GM18868 (cell line): ENCODE data around the gene PPP4R4.

ENCODE experiments used
- ATAC-seq: cut with Tn5 transposase; IDR thresholded peaks from one replicate; pipeline ENCODE4 v1.9.1; 2021; ENCODE audit warnings: mild to moderate bottlenecking, moderate library complexity; ENCODE audit not compliant: unreplicated experiment

PPP4R4 gene, protein sequence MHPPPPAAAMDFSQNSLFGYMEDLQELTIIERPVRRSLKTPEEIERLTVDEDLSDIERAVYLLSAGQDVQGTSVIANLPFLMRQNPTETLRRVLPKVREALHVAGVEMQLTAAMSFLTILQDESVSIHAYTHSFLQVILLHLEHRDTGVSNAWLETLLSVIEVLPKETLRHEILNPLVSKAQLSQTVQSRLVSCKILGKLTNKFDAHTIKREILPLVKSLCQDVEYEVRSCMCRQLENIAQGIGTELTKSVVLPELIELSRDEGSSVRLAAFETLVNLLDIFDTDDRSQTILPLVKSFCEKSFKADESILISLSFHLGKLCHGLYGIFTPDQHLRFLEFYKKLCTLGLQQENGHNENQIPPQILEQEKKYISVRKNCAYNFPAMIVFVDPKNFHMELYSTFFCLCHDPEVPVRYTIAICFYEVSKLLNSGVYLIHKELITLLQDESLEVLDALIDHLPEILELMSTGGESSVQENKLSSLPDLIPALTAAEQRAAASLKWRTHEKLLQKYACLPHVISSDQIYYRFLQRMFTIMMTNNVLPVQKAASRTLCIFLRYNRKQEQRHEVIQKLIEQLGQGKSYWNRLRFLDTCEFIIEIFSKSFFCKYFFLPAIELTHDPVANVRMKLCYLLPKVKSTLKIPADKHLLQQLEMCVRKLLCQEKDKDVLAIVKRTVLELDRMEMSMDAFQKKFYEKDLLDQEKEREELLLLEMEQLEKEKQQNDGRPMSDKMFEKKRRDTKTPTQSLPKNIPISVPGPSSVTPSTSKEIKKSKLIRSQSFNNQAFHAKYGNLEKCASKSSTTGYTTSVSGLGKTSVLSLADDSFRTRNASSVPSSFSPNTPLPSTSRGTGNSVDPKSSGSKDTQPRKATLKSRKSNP

DNA sequence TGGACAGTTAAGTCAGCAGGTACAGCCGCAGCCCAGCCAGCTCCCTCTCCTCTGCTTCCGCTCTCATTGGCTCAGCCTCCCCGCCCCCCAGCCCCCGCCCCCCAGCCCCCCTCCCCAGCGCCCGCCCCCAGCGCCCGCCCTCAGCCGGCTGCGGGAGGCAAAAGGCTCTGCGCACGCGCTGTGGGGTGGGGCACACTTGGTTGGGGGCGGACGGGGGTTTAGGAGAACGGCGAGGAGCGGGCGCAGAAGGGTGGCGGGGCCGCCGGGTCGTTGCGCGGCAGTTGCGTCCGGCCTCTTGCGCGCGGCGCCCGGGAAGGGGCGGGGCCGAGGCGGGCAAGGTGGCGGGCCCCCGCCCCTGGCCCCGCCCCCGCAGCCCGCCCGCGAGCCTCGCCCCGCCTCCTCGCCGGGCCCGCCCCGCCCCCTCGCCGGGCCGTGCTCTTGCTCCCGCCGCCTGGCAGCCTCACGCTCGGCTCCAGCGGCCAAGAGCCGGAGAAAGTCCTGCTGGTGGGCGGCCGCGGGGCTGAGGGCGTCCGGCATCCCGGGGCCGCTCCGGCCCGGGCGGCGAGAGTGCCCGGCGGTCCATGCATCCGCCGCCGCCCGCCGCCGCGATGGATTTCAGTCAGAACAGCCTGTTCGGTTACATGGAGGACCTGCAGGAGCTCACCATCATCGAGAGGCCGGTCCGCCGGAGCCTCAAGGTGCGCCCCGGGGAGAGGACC lies at the start of gene PPP4R4:
Gene PPP4R4, plus strand, starts transcription at position 438 of the 719 bp plus-strand sequence. Its CDS starts 144 bp downstream, at position 582.
- peak; percentile 73 for ATAC-seq

DNA sequence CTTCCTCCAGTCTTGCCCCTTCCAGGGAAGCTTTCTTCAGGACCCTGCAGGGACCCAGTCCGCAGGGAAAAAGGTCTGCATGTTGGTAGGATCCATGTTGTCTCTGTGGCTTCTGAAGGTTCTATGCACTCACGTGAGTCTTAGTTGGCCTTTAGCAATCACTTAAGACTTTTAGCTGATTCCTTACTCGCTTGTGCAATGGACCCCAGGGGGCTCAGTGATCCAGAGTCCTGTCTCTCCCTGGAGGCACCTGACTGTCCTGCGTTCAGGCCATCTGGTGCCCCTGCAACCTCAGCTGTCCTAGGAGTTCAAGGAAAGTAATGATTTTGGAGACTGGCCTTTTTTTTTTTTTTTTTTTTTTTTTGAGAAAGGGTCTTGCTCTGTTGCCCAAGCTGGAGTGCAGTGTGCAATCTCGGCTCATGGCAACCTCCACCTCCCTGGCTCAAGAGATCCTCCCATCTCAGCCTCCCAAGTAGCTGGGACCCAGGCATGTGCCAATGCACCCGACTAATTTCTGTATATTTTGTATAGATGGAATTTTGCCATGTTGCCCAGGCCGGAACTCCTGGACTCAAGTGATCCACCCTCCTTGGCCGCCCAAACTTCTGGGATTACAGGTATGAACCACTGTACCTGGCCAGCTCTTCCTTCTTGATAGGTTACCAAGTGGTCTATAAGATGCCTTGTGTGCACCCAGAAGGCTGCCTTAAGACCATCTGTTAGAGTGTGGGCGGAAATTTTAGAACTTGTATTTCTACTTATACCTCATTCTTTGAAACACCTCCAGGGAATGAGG lies 49.3 kb upstream of the PPP4R4 start:
- ATAC-seq: no peak

DNA sequence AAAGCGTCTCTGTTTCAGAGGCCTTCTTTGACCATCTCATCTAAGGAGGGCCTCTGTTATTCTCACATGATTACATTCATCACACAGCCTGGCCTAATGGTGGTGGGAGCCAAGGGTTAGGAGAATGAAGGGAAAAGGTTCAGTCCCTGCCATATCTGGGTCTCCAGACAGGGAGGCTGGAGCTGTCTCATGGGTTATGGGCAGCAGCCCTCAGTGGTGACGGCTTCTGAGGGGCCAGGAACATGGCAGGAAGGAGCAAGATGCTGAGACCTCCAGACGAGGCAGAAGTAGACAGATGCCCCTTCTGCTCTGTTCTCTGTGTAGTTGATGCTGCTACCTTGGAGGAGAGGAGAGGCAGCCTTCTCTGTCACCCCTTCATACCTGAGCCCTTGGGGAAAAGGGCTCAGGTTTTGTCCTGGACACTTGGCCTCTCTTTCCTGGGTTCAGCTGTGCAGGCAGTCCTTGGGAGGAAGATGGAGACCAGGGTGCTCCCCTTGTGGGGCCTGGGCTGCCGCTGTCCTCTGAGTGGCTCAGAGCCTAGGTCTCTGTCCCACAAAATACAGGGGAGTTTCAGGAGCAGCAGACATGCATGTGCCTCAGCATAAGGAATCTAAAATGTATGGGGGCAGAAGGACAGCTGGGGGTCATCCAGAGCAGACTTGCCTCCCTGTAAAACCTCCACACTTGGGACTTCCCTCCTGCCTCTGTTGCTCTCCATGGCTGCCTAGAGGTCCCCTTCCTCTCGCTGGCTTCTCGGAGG lies 48.3 kb upstream of the PPP4R4 start:
- ATAC-seq: no peak

DNA sequence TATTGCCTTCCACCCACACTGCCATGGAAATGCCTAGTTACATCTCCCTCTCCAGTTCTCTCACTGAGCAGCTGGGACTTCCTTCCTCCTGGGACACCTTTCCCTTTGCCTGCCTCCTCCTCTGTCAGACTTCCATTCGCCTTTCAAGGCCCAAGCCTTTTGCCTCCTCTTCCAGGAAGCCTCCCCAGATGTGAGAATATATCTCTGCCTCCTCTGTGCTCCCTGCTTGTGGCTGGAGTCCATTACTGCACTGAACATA lies 47.8 kb upstream of the PPP4R4 start:
- ATAC-seq: no peak

DNA sequence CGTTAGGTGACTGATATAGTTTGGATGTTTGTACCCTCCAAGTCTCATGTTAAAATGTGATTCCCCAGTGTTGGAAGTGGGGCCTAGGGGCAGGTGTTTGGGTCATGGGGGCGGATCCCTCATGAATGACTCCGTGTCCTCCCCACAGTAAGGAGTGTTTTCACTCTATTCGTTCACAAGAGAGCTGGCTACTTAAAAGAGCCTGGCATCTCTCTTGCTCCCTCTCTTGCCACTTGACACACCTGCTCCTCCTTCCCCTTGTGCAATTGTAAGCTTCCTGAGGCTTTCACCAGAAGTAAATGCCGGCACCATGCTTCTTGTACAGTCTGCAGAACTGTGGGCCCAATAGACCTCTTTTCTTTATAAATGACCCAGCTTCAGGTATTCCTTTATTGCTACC lies 47.3 kb upstream of the PPP4R4 start:
- no peak for ATAC-seq

DNA sequence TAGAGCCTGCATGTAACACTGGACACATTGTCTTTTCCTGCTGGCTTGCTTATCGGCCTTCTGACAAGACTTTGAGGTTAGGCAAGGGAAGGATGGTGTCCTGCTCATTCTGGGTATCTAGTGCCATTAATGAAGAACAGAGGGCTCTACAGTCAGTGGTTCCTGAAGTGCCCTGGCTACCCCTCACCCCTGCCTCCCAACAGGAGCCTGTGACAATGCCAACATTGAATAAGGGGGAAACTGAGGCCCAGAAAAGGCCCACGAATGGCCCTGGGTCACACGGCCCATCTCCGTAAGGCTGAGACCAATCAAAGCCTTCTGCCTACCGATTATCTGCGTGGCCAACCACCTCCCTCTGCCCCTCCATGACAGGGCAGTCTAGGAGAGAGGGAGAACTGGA lies 46.8 kb upstream of the PPP4R4 start:
- no peak for ATAC-seq

DNA sequence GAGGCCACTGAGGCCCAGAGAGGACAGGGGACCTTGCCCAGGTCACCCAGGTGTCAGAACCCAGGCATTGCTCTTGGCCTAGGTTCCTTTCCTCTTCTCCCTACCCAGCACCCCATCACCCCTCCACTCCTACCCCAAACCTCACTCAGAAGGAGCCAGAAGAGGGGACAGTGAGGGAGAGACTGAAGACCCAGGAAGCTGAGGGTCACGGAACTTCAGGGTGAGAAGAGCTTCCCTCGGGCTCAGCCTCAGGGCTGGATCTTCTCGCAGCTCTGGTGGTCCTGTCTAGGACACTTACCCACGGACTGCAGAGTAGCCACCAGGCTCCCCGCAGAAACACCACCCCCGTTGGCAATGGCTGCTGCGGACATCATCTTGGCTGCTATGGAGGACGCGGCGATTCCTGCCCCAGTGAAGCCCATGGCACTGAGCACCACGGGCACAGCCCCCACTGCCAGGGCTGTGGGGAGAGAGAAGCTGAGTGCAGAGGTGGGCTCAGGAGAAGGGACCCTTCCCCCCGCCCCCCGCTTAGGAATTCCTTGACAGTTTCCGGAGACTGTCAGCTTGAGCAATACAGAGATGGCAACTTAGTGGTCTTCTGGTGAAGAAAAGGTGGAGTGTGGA lies 45.8 kb upstream of the PPP4R4 start:
- no peak for ATAC-seq

DNA sequence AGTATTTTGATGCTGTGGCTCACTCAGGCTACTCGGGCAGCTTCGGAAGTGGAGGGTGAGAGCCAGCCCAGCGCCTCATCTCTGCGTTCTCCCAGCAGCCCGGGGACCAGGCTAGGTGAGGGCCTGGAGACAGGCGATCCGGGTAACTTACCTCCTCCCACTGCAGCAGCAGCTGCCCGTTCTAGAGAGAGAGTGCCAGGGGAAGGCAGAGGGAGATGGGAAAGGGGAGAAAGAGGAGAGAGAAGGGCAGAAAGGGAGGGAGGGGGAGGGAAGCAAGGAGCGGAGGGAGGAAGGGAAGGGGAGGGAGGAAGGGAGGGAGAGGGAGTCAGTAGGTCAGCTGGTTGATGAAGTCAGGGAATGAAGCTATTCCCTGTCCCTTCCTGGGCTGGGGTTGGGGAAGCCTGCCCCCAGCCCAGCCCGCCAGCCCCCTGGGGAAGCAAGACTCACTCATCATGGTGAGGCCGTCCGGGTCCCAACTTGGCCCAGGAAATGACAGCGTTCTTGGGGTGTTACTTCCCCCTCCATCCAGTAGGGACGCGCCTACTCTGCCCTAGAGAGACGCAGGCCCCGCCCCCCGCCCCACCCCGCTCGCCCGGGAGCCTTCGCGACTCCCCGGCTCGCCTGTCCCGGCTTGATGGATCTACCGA lies 44.9 kb upstream of the PPP4R4 start, which contains the start of gene IFI27L2:
Gene IFI27L2, minus strand, starts transcription at position 494 of the 647 bp plus-strand sequence. Its CDS starts 40 bp downstream, at position 454.
- ATAC-seq: peak; percentile 93

DNA sequence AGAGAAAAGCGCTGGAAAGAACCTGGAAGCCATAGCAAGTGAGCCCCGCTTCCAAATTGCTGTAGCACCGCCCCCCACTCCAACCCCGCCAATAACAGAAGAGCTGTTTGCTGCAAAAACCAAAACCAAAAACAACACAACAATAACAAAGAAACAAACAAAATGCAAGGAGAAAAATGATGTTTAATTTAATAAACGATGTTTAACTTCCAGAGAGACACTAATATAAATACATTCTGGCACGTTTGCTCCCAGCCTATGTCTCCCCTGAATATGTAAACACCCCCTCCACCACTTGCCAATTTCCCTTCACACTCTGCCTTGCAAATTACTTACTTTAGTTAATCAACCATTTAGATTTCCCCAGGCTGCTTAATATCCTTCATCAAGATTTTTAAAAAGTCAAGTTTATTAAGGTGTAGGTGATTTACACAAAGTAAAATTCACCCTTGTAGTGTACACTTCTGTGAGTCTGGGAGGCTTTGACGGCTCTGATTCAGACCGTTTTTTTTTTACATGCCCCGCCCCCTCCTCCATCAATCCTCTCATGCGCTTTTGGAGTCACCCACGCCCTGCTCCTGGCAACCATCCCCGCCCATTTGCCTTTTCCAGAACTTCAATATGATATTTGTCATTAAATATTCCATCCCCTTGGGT lies 44.2 kb upstream of the PPP4R4 start:
- ATAC-seq: no peak

DNA sequence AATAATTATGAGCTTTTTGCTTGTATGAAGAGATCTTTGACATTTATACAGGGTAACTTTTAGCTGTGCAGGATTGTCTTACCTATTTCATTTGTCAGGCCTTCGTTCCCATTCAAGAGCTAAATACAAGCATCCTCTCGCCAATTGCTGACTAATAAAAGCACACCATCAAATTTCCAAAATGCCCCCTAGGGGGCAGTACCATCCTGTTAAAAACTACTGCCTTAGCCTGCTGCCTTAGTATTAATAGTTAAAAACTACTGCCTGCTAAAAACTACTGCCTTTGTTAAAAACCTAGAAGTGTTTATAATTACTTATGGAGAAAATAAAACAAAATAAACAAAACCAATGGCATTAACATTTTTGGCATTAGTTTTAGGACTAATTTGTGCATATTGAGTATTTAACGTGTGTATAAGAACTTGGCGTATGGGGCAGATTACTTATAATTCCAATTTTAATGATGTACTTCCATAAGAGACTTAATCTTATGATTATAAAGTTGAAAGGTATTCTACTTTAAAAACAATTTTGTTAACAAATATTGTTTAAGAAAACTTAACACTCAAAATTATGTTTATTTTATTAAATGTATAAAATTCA lies 41.7 kb upstream of the PPP4R4 start:
- peak; percentile 52 for ATAC-seq

DNA sequence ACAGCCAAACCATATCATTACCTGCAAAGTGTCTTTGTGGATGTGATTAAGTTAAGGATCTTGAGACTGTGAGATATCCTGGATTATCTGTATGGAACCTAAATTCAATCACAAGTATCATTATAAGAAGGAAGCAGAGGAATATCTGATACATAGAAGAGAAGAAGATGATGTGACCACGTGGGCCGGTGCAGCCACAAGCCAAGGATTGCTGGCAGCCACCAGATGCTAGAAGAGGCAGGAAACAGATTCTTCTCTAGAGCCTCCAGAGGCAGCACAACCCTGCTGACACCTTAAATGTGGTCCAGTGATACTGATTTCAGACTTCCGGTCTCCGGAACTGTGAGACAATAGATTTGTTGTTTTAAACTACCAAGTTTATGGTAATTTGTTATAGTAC lies 38.6 kb upstream of the PPP4R4 start:
- ATAC-seq: no peak

DNA sequence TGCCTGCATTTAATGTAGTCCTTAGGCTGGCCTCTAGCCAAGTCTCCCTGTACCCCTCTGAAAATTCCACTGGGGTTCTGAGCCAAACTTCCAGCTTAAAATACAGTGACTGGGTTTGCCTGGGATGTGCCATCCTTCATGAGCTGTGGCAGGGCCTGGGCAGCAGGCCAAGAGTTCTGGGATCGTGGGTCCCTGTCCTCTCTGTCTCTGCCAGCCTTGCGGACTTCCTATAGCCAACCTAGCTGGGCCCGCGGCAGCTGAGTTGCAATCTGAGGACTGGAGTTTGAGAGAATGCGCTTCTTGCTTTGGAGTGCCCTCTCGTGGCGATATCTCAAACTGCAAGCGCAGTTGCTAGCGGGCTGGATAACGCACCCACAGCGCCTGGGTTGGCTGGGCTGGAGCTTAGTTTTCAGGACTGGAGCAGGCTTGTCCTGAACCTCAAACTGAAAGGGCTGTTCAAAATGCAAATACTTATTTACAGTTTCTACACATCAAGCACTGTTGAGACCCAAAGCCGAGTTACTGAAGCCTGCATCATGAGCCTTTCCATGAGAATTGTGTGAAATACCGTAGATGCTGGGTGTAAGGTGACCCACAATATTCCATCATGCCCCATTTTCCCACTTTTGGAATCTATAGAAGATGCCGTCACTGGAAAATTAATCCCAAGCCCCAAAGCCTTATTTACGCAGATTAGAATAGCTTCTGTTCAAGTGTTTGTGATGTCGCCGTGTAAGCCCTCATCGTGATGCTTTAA lies 37.4 kb upstream of the PPP4R4 start:
- no peak for ATAC-seq

DNA sequence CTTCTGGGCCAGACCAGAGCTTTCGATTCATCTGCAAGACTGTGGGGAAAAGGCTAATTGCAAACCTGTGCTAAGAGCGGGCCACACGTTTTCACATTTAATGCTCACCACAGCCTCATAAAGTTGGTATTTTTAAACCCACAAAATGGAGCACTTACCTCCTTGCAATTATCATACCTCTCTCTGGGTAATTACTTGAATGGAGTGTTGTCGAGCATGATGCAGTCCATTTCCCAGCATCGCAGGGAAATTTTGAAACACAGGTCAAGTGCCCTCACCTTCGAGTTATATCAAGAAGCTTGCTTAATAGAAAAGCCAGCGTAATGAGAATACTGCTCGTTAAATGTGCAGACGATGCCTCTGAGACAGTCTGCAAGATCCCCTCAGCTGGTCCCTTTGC lies 35.9 kb upstream of the PPP4R4 start:
- no peak for ATAC-seq

DNA sequence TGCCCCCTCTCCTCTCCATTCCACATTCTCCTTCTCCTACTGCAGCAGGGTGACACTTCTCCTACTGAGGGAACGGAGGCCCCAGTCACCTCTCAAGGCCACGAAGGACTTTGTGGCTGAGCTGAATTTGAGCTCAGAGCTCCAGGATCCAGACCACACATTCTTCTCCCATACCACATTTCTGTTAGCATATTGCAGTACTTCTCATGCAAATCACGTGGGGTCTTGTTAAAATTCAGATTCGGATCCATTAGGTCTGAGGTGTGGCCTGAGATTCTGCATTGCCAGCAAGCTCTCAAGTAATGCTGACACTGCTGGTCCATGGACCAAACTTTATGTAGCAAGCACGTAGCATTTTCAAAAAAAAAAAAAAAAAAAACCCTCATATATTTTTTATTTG lies 35.1 kb upstream of the PPP4R4 start:
- no peak for ATAC-seq

DNA sequence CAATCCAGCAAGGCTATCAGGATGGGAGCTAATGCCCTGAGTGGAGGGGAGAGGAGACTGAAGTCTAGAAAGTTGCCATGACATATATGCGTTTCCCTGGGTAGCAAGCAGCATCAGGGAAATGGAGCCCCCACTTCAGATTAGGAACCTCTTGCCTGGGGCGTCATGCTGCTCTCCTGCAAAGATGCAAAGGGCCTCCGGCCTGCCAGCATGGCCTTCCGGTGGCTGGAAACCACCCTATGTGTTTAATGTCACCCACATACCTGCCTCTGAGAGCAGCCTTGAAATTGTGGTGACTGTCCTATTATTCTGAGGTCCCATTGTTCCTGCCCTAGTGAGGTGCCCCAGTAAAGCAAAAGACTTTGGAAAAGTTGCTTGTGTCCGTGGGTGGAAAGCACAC lies 34.7 kb upstream of the PPP4R4 start:
- no peak for ATAC-seq

DNA sequence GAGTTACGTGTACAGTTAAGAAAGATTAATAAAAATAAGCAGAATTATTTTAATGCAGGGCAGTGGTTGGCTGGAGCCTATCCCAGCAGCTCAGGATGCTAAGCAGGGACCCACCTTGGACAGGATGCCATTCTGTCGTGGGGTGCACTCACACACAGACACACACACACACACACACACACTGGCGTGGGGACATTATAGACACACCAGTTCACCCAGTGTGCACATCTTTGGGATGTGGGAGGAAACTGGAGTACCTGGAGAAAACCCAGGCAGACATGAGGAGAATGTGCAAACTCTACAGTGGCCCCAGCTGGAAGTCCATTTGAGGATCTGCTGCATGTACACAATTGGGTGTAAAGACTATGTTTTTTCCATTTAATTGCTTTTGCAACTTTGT lies 31.9 kb upstream of the PPP4R4 start:
- ATAC-seq: no peak

DNA sequence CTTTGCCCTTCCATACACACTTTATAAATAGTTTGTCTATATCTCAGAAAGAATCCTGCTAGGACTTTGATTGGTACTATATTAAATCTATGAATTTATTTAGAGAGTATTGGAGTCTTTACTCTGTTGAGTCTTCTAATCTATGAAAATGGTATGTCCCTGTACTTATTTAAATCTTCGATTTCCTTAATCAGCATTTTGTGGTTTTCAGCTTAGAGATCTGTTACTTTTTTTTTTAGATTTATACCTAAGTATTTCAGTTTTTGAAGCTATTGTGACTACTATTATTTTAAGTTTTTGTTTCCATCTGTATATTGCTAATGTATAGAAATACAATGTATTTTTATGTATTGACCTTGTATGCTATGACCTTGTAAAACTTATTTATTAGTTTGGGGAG lies 31.3 kb upstream of the PPP4R4 start:
- ATAC-seq: no peak
